22Rv1 (cell line): ENCODE measurements around the gene B3GLCT.
A peak's percentile ranks its signal among the peaks of the same experiment; 100 is the strongest.

Experiments
- H3K27ac ChIP-seq: fragments of 450-650 bp; 2 replicates; pipeline ENCODE4 v1.5.1; 2017
- CTCF ChIP-seq: fragments of 450-650 bp; IDR thresholded peaks from 2 replicates; pipeline ENCODE4 v1.5.1; 2017; ENCODE audit warnings: mild to moderate bottlenecking
- ZFX ChIP-seq: fragments of 450-650 bp; IDR thresholded peaks from 2 replicates; pipeline ENCODE4 v1.6.1; 2017; ENCODE audit warnings: antibody characterized with exemption, borderline replicate concordance

B3GLCT gene

GRCh38 chr13:31161557-31162150 is 38.1 kb upstream of the B3GLCT start, which contains the start of gene HSPH1:
HSPH1 (minus strand) TSS chr13:31161904; CDS start chr13:31161582, 322 bp downstream.
- TF ChIP-seq ZFX (no peak), CTCF (peak; percentile 34)
- H3K27ac ChIP-seq = peak within 1 kb of the TSS; percentile 90

- peak overlapping the region; percentile 90 for H3K27ac ChIP-seq
- no peak for TF ChIP-seq ZFX
Measured at GRCh38 chr13:31162151-31163008, 37.4 kb upstream of the B3GLCT start.

GRCh38 chr13:31166591-31166990 is 33.2 kb upstream of the B3GLCT start:
- no peak for TF ChIP-seq CTCF
- no peak for TF ChIP-seq ZFX
- no peak overlapping the region for H3K27ac ChIP-seq

GRCh38 chr13:31167490-31167889 is 32.3 kb upstream of the B3GLCT start:
- H3K27ac ChIP-seq = no peak overlapping the region

GRCh38 chr13:31168166-31168565 is 31.6 kb upstream of the B3GLCT start:
- no peak for TF ChIP-seq ZFX
- TF ChIP-seq CTCF = no peak
- no peak overlapping the region for H3K27ac ChIP-seq

More at GRCh38 chr13:31167490-31167889, 32.3 kb upstream of the B3GLCT start:
- TF ChIP-seq ZFX (no peak), CTCF (no peak)

- H3K27ac ChIP-seq = no peak overlapping the region
- TF ChIP-seq ZFX (no peak), CTCF (no peak)
Measured at GRCh38 chr13:31168736-31169135, 31.0 kb upstream of the B3GLCT start.

GRCh38 chr13:31172001-31172400 is 27.8 kb upstream of the B3GLCT start:
- TF ChIP-seq ZFX = no peak
- no peak for TF ChIP-seq CTCF
- no peak overlapping the region for H3K27ac ChIP-seq
